ENCODE results near the gene RAMACL. TPM values are rescaled to one million over a fixed set of nuclear protein-coding genes. Genes with fewer than 3 reads are reported as not detected.

The RAMACL gene
- total and polyA plus RNA-seq, 2 of the 13 experiments (the other 11 are each of a cell fraction or from before 2014, with no cell fraction given) = 0.09 to 0.29 TPM

DNA sequence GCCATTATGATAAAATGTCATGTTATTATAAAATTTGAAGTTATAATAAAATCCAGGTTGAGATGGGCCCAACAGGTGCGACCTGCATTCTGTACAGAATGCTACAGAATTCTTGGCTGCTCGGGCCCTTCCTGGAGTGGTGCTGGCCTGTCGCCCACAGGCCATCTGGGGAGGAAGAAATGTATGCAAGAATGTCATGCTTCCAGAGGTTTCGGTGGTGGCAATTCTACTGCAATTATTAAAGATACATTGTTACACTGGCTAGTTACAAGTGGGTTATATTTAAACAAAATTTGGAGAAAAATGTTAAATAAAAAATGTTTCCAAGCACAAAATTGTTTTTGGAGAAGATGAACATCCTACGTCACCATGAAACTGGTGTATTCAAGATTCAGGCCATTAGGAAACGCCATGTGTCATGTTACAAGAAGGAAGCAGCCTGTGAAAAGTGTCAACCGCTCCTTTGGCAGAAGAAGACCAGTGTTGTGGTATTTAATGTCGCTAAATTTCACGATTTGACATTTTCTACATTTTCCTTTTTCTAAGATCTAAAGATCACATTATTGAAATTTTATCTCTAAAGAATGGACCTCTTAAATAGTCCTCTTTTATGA is 7.1 kb downstream of the RAMACL start:
- H3K27me3 ChIP-seq (ENCODE audit: control insufficient read depth in 1 of 2, insufficient read depth in 2 of 2, low read length in 2 of 2) = peaks cover 0 to 37% of the 10 kb centered on the region in 2 experiments; a peak in 4 of 5 replicates
- H3K4me2 ChIP-seq (ENCODE audit: low read depth, low read length) = no peak overlapping the region
- intact Hi-C loops (cut with micrococcal nuclease; ENCODE audit: unreplicated experiment) (no loop called here), in situ Hi-C loops (cut with HindIII; ENCODE audit: extremely low pct_ligation_motif_present, low pct_unique_long_range_greater_than_20kb) (no loop called here)
- CTCF ChIA-PET (ENCODE audit: low intra/inter-chr PET ratio, low total read pairs) = no interaction called here
- POLR2A ChIA-PET = no interaction called here
- ATAC-seq (no peak), FAIRE-seq (no peak), DNase-seq (ENCODE audit: low spot score) (no peak)
- no peaks in the 10 kb centered on the region for H3K9me3 ChIP-seq (ENCODE audit: low read length)
- TF ChIP-seq, protein P1, sequence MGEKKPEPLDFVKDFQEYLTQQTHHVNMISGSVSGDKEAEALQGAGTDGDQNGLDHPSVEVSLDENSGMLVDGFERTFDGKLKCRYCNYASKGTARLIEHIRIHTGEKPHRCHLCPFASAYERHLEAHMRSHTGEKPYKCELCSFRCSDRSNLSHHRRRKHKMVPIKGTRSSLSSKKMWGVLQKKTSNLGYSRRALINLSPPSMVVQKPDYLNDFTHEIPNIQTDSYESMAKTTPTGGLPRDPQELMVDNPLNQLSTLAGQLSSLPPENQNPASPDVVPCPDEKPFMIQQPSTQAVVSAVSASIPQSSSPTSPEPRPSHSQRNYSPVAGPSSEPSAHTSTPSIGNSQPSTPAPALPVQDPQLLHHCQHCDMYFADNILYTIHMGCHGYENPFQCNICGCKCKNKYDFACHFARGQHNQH (CRISPR knock-in tag; IDR thresholded peaks at IDR 0.05) = no peak
- TF ChIP-seq TEAD2 (CRISPR knock-in tag; IDR thresholded peaks at IDR 0.05) (no peak), HIVEP1 (CRISPR knock-in tag; IDR thresholded peaks at IDR 0.05) (no peak), ZNF333 (CRISPR knock-in tag; IDR thresholded peaks at IDR 0.05; ENCODE audit: borderline replicate concordance) (no peak), ZNF781 (CRISPR knock-in tag; IDR thresholded peaks at IDR 0.05; ENCODE audit: borderline replicate concordance, not compliant biosample characterization) (no peak)
- 14% methylated on average over 9 of the region's 9 CpGs for WGBS (ENCODE audit: low lambda C conversion rate)
- no peaks in the 10 kb centered on the region for H3K36me3 ChIP-seq (replicated peaks in 1 of 2; ENCODE audit: control insufficient read depth in 1 of 2, insufficient read depth in 2 of 2, low read length in 2 of 2)
- no peak overlapping the region for H3K9ac ChIP-seq (ENCODE audit: insufficient read depth, low read depth, low read length)
- no peaks in the 10 kb centered on the region for H3K79me2 ChIP-seq (ENCODE audit: insufficient read depth, low read length)
- H3K4me3 ChIP-seq (replicated peaks in 1 of 3; ENCODE audit: insufficient read depth in 1 of 3, low read depth in 2 of 3, low read length in 3 of 3) = no peak overlapping the region
- no peak overlapping the region for H2AFZ ChIP-seq (ENCODE audit: low read length)
- H3K27ac ChIP-seq (ENCODE audit: extremely low read length, insufficient read depth, low read length) = no peak overlapping the region
- no peaks in the 10 kb centered on the region for H4K20me1 ChIP-seq (ENCODE audit: insufficient read depth, low read length)
- BruUV-seq (replicated peaks) = no TSS peak
- H3K4me1 ChIP-seq (ENCODE audit: insufficient read depth, low read length) = no peaks in the 10 kb centered on the region

DNA sequence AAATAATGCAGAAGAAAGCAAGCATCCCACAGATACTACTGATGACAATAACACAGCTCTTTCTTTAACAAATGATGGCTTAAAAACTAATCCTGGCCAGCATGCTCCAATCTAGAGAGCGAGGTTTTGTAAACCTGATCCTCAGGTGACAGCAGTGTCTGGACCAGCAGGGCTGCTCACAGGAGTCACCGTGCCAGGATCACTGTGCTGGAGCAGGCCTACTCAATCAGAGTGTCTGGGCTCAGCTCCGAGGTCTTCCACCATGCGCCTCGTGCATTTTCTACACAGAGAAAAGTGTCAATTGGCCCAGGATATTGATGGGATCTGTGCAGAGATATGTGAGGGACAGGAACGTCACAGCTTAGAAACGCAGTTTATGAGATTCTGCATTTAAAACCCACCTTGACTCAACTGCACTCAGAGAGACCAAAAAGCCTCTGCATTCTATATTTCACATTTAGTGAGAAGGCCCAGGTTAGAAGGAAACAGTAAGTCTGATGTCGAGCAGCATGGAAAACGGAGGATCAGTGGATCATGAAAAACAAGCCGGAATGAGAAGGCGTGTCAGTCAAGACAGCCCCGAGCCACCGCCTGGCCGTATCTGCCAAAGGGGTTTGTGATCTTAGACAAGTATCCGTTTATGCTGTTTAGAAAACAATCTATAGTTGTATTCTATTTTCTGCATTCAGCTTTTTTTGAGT is 7.8 kb downstream of the RAMACL start:
- Histone ChIP-seq H3K36me3 (replicated peaks in 1 of 2; ENCODE audit: control insufficient read depth in 1 of 2, insufficient read depth in 2 of 2, low read length in 2 of 2) (no peaks in the 10 kb centered on the region), H3K4me2 (ENCODE audit: low read depth, low read length) (no peak overlapping the region), H4K20me1 (ENCODE audit: insufficient read depth, low read length) (no peaks in the 10 kb centered on the region), H3K9ac (ENCODE audit: insufficient read depth, low read depth, low read length) (no peak overlapping the region), H3K27me3 (ENCODE audit: control insufficient read depth in 1 of 2, insufficient read depth in 2 of 2, low read length in 2 of 2) (peaks cover 0 to 39% of the 10 kb centered on the region in 2 experiments; a peak in 4 of 5 replicates), H2AFZ (ENCODE audit: low read length) (no peak overlapping the region), H3K27ac (ENCODE audit: extremely low read length, insufficient read depth, low read length) (no peak overlapping the region), H3K4me1 (ENCODE audit: insufficient read depth, low read length) (no peaks in the 10 kb centered on the region), H3K9me3 (ENCODE audit: low read length) (no peaks in the 10 kb centered on the region), H3K79me2 (ENCODE audit: insufficient read depth, low read length) (no peaks in the 10 kb centered on the region), H3K4me3 (replicated peaks in 1 of 3; ENCODE audit: insufficient read depth in 1 of 3, low read depth in 2 of 3, low read length in 3 of 3) (no peak overlapping the region)
- POLR2A ChIA-PET = no interaction called here
- no peak for ATAC-seq
- FAIRE-seq = no peak
- in situ Hi-C loops (cut with HindIII; ENCODE audit: extremely low pct_ligation_motif_present, low pct_unique_long_range_greater_than_20kb) = no loop called here
- WGBS (ENCODE audit: low lambda C conversion rate) = 21% methylated on average over 15 of the region's 15 CpGs
- intact Hi-C loops (cut with micrococcal nuclease; ENCODE audit: unreplicated experiment) = no loop called here
- no peak for DNase-seq (ENCODE audit: low spot score)
- BruUV-seq (replicated peaks) = no TSS peak
- CTCF ChIA-PET (ENCODE audit: low intra/inter-chr PET ratio, low total read pairs) = no interaction called here
- TF ChIP-seq, protein P2, sequence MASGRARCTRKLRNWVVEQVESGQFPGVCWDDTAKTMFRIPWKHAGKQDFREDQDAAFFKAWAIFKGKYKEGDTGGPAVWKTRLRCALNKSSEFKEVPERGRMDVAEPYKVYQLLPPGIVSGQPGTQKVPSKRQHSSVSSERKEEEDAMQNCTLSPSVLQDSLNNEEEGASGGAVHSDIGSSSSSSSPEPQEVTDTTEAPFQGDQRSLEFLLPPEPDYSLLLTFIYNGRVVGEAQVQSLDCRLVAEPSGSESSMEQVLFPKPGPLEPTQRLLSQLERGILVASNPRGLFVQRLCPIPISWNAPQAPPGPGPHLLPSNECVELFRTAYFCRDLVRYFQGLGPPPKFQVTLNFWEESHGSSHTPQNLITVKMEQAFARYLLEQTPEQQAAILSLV (CRISPR knock-in tag; IDR thresholded peaks at IDR 0.05; ENCODE audit: borderline replicate concordance) = no peak
- TF ChIP-seq ZNF670 (CRISPR knock-in tag; IDR thresholded peaks at IDR 0.05; ENCODE audit: borderline replicate concordance) = no peak
- no peak for TF ChIP-seq ZKSCAN1 (IDR thresholded peaks at IDR 0.05; ENCODE audit: low read length)
- no peak for TF ChIP-seq ZNF724P (CRISPR knock-in tag; IDR thresholded peaks at IDR 0.05; ENCODE audit: borderline replicate concordance)
- TF ChIP-seq TEAD2 (CRISPR knock-in tag; IDR thresholded peaks at IDR 0.05) = no peak
- TF ChIP-seq ETV6 (CRISPR knock-in tag; conservative IDR thresholded peaks at IDR 0.05) = no peak
- no peak for TF ChIP-seq ZNF367 (CRISPR knock-in tag; IDR thresholded peaks at IDR 0.05; ENCODE audit: borderline replicate concordance)
- TF ChIP-seq ZNF737 (CRISPR knock-in tag; IDR thresholded peaks at IDR 0.05; ENCODE audit: borderline replicate concordance) = no peak
- no peak for TF ChIP-seq RFXAP (CRISPR knock-in tag; IDR thresholded peaks at IDR 0.05; ENCODE audit: borderline replicate concordance)
- no peak for TF ChIP-seq ZNF550 (CRISPR knock-in tag; IDR thresholded peaks at IDR 0.05; ENCODE audit: borderline replicate concordance)
- no peak for TF ChIP-seq NR3C1 (CRISPR knock-in tag; IDR thresholded peaks at IDR 0.05)

Measured in HepG2 (cell line).